Progenitor cell of endocrine pancreas (in vitro differentiated cells): ENCODE results near the gene GANAB. TPM values are rescaled to one million over a fixed set of nuclear protein-coding genes. Genes with fewer than 3 reads are reported as not detected.
"Not testable (repeated sequence)": the region's sequence is repeated elsewhere in the genome, so short reads cannot be mapped to it uniquely, and the experiment has no call there.

Experiments used
- DNase-seq: peaks from one replicate; pipeline ENCODE4 v3.0.0; 2021; ENCODE audit warnings: low spot score; ENCODE audit not compliant: unreplicated experiment
- H3K27ac Mint-ChIP-seq: 2 replicates; pipeline ENCODE4 v1.8.0; 2021; ENCODE audit warnings: mild to moderate bottlenecking, moderate library complexity, mixed read lengths
- H3K27me3 Mint-ChIP-seq: 2 replicates; pipeline ENCODE4 v1.8.0; 2021; ENCODE audit warnings: mixed read lengths
- H3K36me3 Mint-ChIP-seq: 2 replicates; pipeline ENCODE4 v1.8.0; 2022; ENCODE audit warnings: mixed read lengths; ENCODE audit not compliant: insufficient read depth
- H3K4me1 Mint-ChIP-seq: 2 replicates; pipeline ENCODE4 v1.8.0; 2021; ENCODE audit warnings: low read depth, mixed read lengths
- H3K4me3 Mint-ChIP-seq: 2 replicates; pipeline ENCODE4 v1.8.0; 2021; ENCODE audit warnings: low read depth, mild to moderate bottlenecking, moderate library complexity, mixed read lengths
- H3K9me3 Mint-ChIP-seq: 2 replicates; pipeline ENCODE4 v1.8.0; 2021; ENCODE audit warnings: low read depth, mixed read lengths
- CTCF ChIP-seq: fragments of 200-600 bp; sonication (generic); IDR thresholded peaks from one replicate; pipeline ENCODE4 v1.5.0; 2021; ENCODE audit warnings: antibody characterized with exemption, mild to moderate bottlenecking; ENCODE audit not compliant: unreplicated experiment
- total RNA-seq: library from RNA; stranded (reverse); gene quantifications from 2 replicates; pipeline ENCODE4 v1.2.1, GENCODE V29; 2021

GANAB gene
- total RNA-seq, 1 donor from 2014 or later: 361 TPM

DNA sequence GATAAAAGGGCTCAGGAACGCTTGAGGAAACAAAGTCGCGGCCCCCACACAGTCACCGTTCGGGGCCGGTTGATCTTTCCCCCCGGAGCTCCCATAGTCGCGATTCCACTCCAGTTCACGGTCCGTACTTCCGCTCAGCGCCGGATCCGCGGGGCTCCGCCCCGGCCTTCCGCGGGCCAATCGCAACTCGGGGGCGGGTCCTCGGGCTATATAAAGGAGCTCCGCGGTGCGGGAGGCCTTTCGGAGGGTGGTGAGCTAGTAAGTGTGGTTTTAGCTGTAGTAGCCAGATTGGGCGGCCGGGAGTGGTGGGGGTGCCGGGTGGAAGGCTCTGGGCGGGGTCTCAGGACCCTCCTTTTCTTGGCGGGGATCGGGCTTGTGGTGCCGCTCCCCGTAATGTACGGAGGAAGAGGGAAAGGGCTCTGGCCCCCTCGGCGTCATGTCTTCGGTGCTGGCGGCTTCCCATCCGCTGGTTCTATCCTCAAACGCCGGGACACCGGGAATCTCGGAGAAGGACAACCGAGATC lies 18.7 kb upstream of the GANAB start, which contains the start of the genes C11orf98 and CSKMT:
C11orf98 (minus strand) TSS at position 136 of the 524 bp plus-strand sequence; CDS start at position 95, 41 bp downstream.
CSKMT (plus strand) TSS at position 238 of the 524 bp plus-strand sequence. CDS start 568 bp downstream, outside the sequence.
- Mint-ChIP-seq H3K36me3 (peaks cover 5% of the 10 kb centered on the region), H3K4me1 (peaks cover 11% of the 10 kb centered on the region), H3K27me3 (no peaks in the 10 kb centered on the region), H3K27ac (peak within 1 kb of the TSS; percentile 98), H3K4me3 (peak within 1 kb of the TSS; percentile 88), H3K9me3 (no peaks in the 10 kb centered on the region)
- TF ChIP-seq CTCF: no peak
- peak; percentile 96 for DNase-seq

GRCh38 chr11:62664405-62665074 lies 18.1 kb upstream of the GANAB start:
- Mint-ChIP-seq H3K9me3 (no peaks in the 10 kb centered on the region), H3K4me3 (peak overlapping the region; percentile 88), H3K27me3 (no peaks in the 10 kb centered on the region), H3K4me1 (peaks cover 11% of the 10 kb centered on the region), H3K27ac (peak overlapping the region; percentile 98), H3K36me3 (peaks cover 5% of the 10 kb centered on the region)
- TF ChIP-seq CTCF: no peak
- DNase-seq: no peak

- H3K27ac Mint-ChIP-seq: no peak overlapping the region
- peaks cover 7% of the 10 kb centered on the region for H3K4me1 Mint-ChIP-seq
- no peaks in the 10 kb centered on the region for H3K27me3 Mint-ChIP-seq
- no peaks in the 10 kb centered on the region for H3K9me3 Mint-ChIP-seq
- no peaks in the 10 kb centered on the region for H3K36me3 Mint-ChIP-seq
- DNase-seq: no peak
- H3K4me3 Mint-ChIP-seq: no peak overlapping the region
- no peak for TF ChIP-seq CTCF
Measured at GRCh38 chr11:62656796-62657429, 10.5 kb upstream of the GANAB start.

DNA sequence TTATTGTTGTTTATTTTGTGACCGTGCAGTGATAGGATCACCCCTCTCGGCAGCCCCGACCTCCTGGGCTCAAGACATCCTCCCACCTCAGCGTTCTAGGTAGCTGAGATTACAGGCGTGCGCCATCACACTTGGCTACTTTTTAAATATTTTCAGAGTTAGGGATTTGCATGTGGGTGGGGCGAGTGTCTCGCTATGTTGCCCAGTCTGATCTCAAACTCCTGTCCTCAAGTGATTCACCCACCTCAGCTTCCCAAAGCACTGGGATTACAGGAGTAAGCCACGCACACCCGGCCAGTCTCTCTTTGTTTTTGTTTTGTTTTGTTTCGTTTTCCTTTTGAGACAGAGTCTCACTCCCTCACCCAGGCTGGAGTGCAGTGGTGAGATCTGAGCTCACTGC lies 7.9 kb upstream of the GANAB start:
- no peak for DNase-seq
- Mint-ChIP-seq H3K9me3 (no peaks in the 10 kb centered on the region), H3K27me3 (no peaks in the 10 kb centered on the region), H3K36me3 (no peaks in the 10 kb centered on the region), H3K4me3 (peak overlapping the region; percentile 45), H3K4me1 (peaks cover 7% of the 10 kb centered on the region), H3K27ac (no peak overlapping the region)
- TF ChIP-seq CTCF: no peak

GRCh38 chr11:62652161-62653006 lies 6.0 kb upstream of the GANAB start:
- no peaks in the 10 kb centered on the region for H3K36me3 Mint-ChIP-seq
- TF ChIP-seq CTCF: no peak
- DNase-seq: no peak
- H3K27ac Mint-ChIP-seq: peak overlapping the region; percentile 94
- H3K9me3 Mint-ChIP-seq: no peaks in the 10 kb centered on the region
- H3K4me1 Mint-ChIP-seq: peaks cover 7% of the 10 kb centered on the region
- no peaks in the 10 kb centered on the region for H3K27me3 Mint-ChIP-seq
- H3K4me3 Mint-ChIP-seq: peak overlapping the region; percentile 88

DNA sequence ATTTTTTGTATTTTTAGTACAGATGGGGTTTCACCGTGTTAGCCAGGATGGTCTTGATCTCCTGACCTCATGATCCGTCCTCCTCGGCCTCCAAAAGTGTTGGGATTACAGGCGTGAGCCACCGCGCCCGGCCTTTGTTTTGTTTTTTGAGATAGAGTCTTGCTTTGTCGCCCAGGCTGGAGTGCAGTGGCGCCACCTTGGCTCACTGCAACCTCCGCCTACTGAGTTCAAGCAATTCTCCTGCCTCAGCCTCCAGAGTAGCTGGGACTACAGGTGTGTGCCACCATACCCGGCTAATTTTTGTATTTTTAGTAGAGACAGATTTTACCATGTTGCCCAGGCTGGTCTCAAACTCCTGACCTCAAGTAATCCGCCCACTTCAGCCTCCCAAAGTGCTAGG lies 3.9 kb upstream of the GANAB start:
- H3K9me3 Mint-ChIP-seq, H3K4me3 Mint-ChIP-seq, DNase-seq, H3K36me3 Mint-ChIP-seq, H3K27me3 Mint-ChIP-seq: not testable (repeated sequence)
- peak overlapping the region; percentile 59 for H3K27ac Mint-ChIP-seq
- peaks cover 14% of the 10 kb centered on the region for H3K4me1 Mint-ChIP-seq
